ENCODE measurements around the gene HOXC6.

Gene HOXC6

GRCh38 chr12:53990311-53991076, 37.7 kb upstream of the HOXC6 start:
- DNase-seq (ENCODE audit: low spot score): no peak

GRCh38 chr12:53991077-53991460, 37.2 kb upstream of the HOXC6 start:
- no peak for DNase-seq (ENCODE audit: low spot score)

DNA sequence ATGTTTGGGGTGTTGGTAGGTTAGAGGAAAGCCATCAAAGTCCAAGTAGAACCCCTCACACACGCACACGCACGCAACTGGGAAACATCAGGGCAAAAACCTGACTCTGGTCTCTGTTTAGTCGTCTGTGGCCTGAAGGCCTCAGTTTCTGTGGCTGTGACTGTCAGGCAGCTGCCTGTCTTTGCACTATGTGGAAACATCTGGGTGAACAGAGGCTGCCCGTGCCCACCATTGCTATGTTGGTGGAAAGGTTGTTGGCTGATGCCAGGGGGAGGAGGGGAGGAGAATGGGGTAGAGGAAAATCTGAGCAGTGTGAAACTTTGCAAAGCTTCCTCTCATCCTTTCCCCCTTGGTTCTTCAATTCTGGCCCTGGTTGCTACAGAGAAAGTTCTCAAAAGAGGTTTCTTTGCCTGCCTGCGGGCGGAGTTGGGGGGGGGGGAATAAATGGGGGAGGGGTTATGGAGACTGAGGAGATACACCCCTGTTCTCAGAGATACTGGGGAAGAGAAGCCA, 35.8 kb upstream of the HOXC6 start:
- no peak for DNase-seq (ENCODE audit: low spot score)

GRCh38 chr12:53993162-53994008, 34.9 kb upstream of the HOXC6 start:
- no peak for DNase-seq (ENCODE audit: low spot score)

- no peak for DNase-seq (ENCODE audit: low spot score)
Measured at GRCh38 chr12:53994009-53994263, 34.3 kb upstream of the HOXC6 start.

- DNase-seq (ENCODE audit: low spot score): no peak
Measured at GRCh38 chr12:53994264-53995001, 33.8 kb upstream of the HOXC6 start.

GRCh38 chr12:53995002-53995377, 33.2 kb upstream of the HOXC6 start:
- no peak for DNase-seq (ENCODE audit: low spot score)

GRCh38 chr12:53995378-53996239, 32.6 kb upstream of the HOXC6 start:
- DNase-seq (ENCODE audit: low spot score): peak; percentile 74

- no peak for DNase-seq (ENCODE audit: low spot score)
Measured at GRCh38 chr12:53996240-53997203, 31.7 kb upstream of the HOXC6 start.

DNA sequence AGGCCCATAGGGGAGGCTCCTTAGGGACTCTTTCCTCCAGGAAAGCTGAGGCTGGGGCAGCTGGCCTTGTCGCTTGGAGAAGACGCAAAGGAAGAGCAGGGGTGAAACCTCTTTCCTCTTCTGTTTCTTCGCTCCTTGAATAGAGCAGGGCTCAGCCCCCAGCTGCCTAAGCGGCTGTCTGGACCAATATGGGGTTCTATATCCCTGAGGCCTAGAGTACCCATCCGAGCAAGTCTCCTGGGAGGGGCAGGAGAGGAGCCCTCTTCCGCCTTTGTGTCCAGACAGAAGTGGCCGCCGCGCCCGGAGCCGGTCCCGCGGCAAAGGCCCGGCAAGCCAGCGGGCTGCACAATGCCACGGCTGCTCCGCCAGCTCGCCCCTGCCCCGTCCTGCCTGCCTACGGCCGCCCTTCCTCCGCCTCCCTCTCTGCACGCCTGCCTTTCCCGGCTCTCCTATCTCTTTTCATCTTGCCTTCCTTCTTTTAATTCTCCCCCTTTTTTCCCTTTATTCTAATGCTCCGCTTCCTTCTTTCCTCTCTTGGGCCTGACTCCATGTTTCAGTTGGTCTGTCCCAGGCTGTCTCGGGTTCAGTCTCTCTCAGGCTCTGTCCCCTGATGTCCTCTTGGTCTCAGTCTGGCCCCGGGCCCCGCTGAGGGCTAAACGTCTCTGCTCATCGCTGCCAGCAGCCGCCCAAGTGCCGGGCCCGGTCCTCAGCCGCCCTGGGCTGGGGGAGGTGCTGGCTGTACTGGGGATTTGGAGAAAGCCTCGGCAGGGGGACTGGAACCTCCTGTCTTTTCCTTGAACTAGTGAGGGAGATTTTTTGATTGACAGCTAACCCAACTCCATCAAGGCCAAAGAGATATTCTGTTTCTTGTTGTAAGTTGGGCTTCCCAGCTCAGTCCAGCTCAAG, 30.8 kb upstream of the HOXC6 start:
- no peak for DNase-seq (ENCODE audit: low spot score)

DNA sequence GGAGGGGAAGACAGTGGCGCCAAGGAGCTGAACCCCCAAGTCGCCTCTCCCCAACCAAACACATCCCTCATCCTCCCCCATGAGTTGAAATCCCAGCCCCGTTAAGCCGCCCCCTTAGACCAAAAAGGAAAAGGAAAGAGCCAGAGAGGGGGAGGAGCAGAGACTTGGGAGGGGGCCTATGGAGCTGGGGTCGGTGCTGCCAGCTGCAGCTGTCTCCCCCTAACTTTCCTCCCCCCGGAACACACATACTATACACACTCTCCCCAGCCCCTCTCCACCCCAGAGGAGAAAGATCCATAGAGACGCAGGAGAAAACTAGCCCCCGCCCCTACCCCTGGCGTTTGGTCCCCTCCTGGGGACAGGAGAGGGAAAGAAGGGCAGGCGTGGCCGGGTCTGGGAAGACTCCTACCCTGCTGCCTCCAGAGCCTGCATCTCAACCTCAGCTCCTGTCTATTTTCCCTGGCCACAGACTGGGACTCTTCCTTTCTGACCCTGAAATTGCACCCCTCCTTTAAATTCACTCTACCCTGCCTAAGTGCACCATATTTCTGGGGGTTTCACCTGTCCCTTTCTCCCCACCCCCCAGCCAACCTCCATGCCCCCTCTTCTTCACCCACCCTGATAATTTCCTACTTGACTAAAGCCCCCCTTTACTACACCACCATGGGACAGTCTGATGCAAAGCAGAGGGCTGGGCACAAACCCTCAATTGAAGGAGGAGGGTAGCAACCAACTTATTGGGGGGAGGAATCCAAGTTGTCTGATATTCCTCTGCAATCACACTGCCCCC, 29.9 kb upstream of the HOXC6 start:
- no peak for DNase-seq (ENCODE audit: low spot score)

GRCh38 chr12:53998900-53999236, 29.4 kb upstream of the HOXC6 start:
- DNase-seq (ENCODE audit: low spot score): no peak

DNA sequence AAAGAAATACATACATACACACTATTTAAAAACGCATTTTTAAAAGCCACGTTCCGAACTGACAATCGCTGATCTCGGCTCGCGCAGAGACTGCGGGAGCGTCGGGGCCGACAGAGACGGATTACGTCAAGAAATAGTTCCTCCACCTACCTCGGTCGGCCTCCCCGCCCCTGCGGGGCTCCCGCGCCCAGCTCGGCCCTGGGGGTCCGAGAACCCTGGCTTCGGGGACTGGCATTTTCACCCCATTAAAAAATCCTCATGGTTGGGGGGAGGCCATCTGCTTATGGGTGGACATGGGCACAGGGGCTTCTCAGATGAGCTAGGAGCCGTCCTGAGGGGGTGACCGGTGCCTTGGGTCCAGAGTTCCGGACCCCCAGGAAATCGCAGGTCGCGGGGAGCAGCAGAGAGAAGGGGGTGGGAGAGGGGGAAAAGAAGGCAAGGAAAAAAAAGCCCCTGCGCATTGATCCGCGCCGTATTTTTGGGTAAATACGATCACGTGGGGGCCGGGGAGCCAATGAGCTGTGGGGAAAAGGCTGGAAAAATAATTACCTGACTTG, 28.6 kb upstream of the HOXC6 start:
- DNase-seq (ENCODE audit: low spot score): no peak

DNA sequence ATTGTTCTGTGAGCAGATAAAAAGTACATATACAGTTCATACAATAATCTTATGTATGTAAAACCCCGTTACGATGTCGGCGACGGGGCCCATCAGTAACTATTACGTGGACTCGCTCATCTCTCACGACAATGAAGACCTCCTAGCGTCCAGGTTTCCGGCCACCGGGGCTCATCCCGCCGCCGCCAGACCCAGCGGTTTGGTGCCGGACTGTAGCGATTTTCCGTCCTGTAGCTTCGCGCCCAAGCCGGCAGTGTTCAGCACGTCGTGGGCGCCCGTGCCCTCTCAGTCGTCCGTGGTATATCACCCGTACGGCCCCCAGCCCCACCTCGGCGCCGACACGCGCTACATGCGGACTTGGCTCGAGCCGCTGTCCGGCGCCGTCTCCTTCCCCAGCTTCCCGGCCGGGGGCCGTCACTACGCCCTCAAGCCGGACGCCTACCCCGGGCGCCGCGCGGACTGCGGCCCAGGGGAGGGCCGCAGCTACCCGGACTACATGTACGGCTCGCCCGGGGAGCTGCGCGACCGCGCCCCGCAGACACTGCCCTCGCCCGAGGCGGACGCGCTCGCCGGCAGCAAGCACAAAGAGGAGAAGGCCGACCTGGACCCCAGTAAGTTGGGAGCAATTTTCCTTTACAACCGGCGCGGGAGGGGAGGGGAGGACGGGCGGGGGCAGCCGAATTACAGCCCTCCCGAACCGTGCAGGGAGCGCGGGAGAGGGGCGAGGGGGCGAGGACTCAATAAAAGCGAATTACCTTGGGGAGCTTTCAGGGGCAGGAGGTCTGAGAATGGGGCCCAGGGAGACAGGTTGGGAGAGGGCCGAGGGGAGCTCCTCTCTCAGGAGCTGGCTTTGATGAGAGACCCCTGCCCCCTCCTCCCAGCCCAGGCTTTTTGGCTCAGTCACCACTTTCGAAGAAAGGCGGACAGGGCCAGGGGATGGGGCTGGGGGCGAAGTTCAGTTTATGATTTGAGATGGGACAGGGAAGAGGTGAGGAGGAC, 27.8 kb upstream of the HOXC6 start, which contains the start of gene HOXC9:
HOXC9 (plus strand) TSS at position 46 of the 999 bp plus-strand sequence; CDS start at position 74, 28 bp downstream.
- DNase-seq (ENCODE audit: low spot score): no peak

GRCh38 chr12:54001283-54002187, 26.7 kb upstream of the HOXC6 start:
- no peak for DNase-seq (ENCODE audit: low spot score)

Data from iPS-NIHi11 (cell line).